CD14-positive monocyte (primary cell): Measurements from ENCODE around the gene ERCC3. TPM values are rescaled to one million over a fixed set of nuclear protein-coding genes. Genes with fewer than 3 reads are reported as not detected.

Source experiments
- DNase-seq, 3 donors: peaks; one replicate each; pipeline ENCODE4 v3.0.0-alpha.2; 2011 to 2022
- H2AFZ ChIP-seq: 2 replicates; pipeline ENCODE4 v1.6.0; 2012; ENCODE audit warnings: mild to moderate bottlenecking, low read depth, low read length, inconsistent platforms; ENCODE audit not compliant: insufficient read depth, poor library complexity, severe bottlenecking
- H3K27ac ChIP-seq, 2 donors: 1 replicate in 1 of 2; 2 replicates in 1 of 2; pipeline ENCODE4 v1.5.1; 2012 to 2013; ENCODE audit warnings: low read length in 2 of 2, control low read depth in 1 of 2, inconsistent platforms in 1 of 2, low read depth in 1 of 2, mild to moderate bottlenecking in 1 of 2
- H3K27me3 ChIP-seq, 2 donors: one replicate each; pipeline versions ENCODE4 v1.6.0 to v1.6.1; 2011 to 2013; ENCODE audit warnings: low read length in 2 of 2; ENCODE audit not compliant: control insufficient read depth in 2 of 2, insufficient read depth in 2 of 2
- H3K36me3 ChIP-seq, 2 donors: replicated peaks in 1 of 2; 1 replicate in 1 of 2; 2 replicates in 1 of 2; pipeline versions ENCODE4 v1.5.1 to v1.6.1; 2012 to 2013; ENCODE audit warnings: low read length in 2 of 2, control low read depth in 1 of 2, inconsistent platforms in 1 of 2, mild to moderate bottlenecking in 1 of 2; ENCODE audit not compliant: insufficient read depth in 2 of 2, control insufficient read depth in 1 of 2
- H3K4me1 ChIP-seq, 2 donors: 1 replicate in 1 of 2; 2 replicates in 1 of 2; pipeline versions ENCODE4 v1.5.1 to v1.6.1; 2012 to 2013; ENCODE audit warnings: low read length in 2 of 2, control low read depth in 1 of 2, inconsistent platforms in 1 of 2, mild to moderate bottlenecking in 1 of 2, moderate library complexity in 1 of 2; ENCODE audit not compliant: insufficient read depth in 2 of 2, control insufficient read depth in 1 of 2
- H3K4me2 ChIP-seq: replicated peaks from 2 replicates; pipeline ENCODE3; 2012; ENCODE audit warnings: low read length, moderate library complexity, mild to moderate bottlenecking; ENCODE audit not compliant: poor library complexity, severe bottlenecking; ENCODE audit errors: extremely low read depth
- H3K4me3 ChIP-seq, 3 experiments: fragments of 200-600 bp in 1 of 3; sonication (generic) in 1 of 3; replicated peaks in 1 of 3; 1 replicate in 2 of 3; 2 replicates in 1 of 3; pipeline ENCODE4 v1.5.1; 2011 to 2013; ENCODE audit warnings: low read length in 3 of 3, mild to moderate bottlenecking in 3 of 3, control low read depth in 2 of 3, low read depth in 2 of 3, inconsistent platforms in 1 of 3, moderate library complexity in 1 of 3
- H3K79me2 ChIP-seq: 2 replicates; pipeline ENCODE4 v1.6.0; 2012; ENCODE audit warnings: mild to moderate bottlenecking, control low read depth, inconsistent platforms, low read length, moderate library complexity; ENCODE audit not compliant: insufficient read depth
- H3K9ac ChIP-seq: 2 replicates; pipeline ENCODE4 v1.6.0; 2017; ENCODE audit warnings: low read length, mild to moderate bottlenecking; ENCODE audit not compliant: insufficient read depth, poor library complexity, severe bottlenecking
- H3K9me3 ChIP-seq, 2 donors: replicated peaks in 1 of 2; 1 replicate in 1 of 2; 2 replicates in 1 of 2; pipeline versions ENCODE4 v1.5.1 to v1.6.1; 2012 to 2013; ENCODE audit warnings: low read length in 2 of 2, control low read depth in 1 of 2; ENCODE audit not compliant: control insufficient read depth in 1 of 2, insufficient read depth in 1 of 2
- H4K20me1 ChIP-seq: 2 replicates; pipeline ENCODE4 v1.6.0; 2012; ENCODE audit warnings: mild to moderate bottlenecking, low read length, control low read depth, moderate library complexity; ENCODE audit not compliant: insufficient read depth
- H3K27ac Mint-ChIP-seq, 7 donors: one replicate each; pipeline ENCODE4 v1.8.0; 2020; ENCODE audit warnings: mild to moderate bottlenecking in 7 of 7, mixed read lengths in 7 of 7, moderate library complexity in 6 of 7, inconsistent platforms in 2 of 7
- H3K27me3 Mint-ChIP-seq, 3 donors: one replicate each; pipeline ENCODE4 v1.8.0; 2021 to 2022; ENCODE audit warnings: low read depth in 3 of 3, mild to moderate bottlenecking in 3 of 3, mixed read lengths in 3 of 3, moderate library complexity in 3 of 3, inconsistent platforms in 1 of 3
- H3K36me3 Mint-ChIP-seq, 2 donors: one replicate each; pipeline ENCODE4 v1.8.0; 2020; ENCODE audit warnings: mixed read lengths in 2 of 2, inconsistent platforms in 1 of 2, mild to moderate bottlenecking in 1 of 2
- H3K4me1 Mint-ChIP-seq: one replicate; pipeline ENCODE4 v1.8.0; 2020; ENCODE audit warnings: mild to moderate bottlenecking, mixed read lengths
- H3K4me3 Mint-ChIP-seq, 2 donors: one replicate each; pipeline ENCODE4 v1.8.0; 2020; ENCODE audit warnings: mild to moderate bottlenecking in 2 of 2, mixed read lengths in 2 of 2, moderate library complexity in 1 of 2
- H3K9me3 Mint-ChIP-seq, 7 donors: one replicate each; pipeline ENCODE4 v1.8.0; 2020 to 2022; ENCODE audit warnings: mixed read lengths in 7 of 7, mild to moderate bottlenecking in 6 of 7, moderate library complexity in 6 of 7, inconsistent platforms in 2 of 7
- WGBS: methylation state at CpG from one replicate; pipeline ENCODE4 v1.1.5; 2013; ENCODE audit warnings: missing lambda C conversion rate; ENCODE audit not compliant: insufficient coverage; 5-methylcytosine and 5-hydroxymethylcytosine counted together
- intact Hi-C, 2 donors: fragments of 100-400 bp; cut with micrococcal nuclease; formaldehyde crosslinking; loops; one replicate each; pipeline versions ENCODE4 v1.15.0 to v1.15.1; 2023
- polyA plus RNA-seq, 3 donors: library from polyadenylated mRNA; depleted of rRNA in 1 of 3; unstranded in 2 of 3; stranded (reverse) in 1 of 3; fragments of 300-500 nt in 2 of 3; fragments of >200 nt in 1 of 3; fragmentation: Illumina TruSeq in 2 of 3; gene quantifications; 1 replicate in 2 of 3; 2 replicates in 1 of 3; pipeline ENCODE4 v1.2.3, GENCODE V29; 2012 to 2021
- TF ChIP-seq, protein P1 (sequence below): fragments of 200-600 bp; IDR thresholded peaks from one replicate; pipeline ENCODE4 v1.8.0; 2022; ENCODE audit warnings: antibody characterized with exemption, mild to moderate bottlenecking

ERCC3 gene
- polyA plus RNA-seq, 3 donors = 13.2 to 49.7 (median 16.9) TPM

DNA sequence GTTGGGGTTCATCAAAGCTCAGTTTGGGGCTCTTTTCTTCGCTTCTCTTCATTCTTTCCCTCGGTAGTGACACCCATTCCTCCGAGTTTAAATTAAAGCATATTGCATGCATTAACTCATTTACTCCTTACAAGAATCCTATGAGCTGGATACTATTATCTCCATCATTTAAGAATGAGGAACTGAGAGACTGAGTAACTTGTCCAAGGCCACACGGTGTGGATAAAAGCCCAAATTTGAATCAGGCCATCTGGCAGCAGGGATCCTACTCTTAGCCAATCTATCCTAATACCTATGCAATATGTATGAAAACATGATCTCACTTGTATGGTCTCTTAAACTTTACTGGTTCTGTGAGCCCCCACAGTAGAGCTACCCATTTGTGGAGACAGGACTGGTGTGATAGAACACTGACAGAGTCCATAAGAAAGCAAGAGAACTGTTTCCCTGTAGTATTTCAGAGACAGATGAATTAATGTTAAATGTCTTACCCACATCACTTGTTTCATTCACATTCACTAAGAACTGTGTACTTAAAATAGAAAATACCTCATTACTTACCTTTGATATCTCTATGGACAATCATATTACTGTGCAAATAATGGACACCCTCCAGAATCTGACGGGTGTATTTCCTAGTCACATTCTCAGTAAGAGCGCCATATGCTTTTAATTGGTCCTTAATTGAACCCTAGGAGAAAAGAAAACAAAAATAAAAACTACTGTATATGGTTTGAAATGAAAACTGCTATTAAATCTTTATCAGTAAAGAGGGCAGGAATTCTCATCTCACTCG lies 20.4 kb upstream of the ERCC3 start:
- Histone ChIP-seq H3K27me3 (no peaks in the 10 kb centered on the region), H3K36me3 (peaks cover 95 to 98% of the 10 kb centered on the region in 2 donors), H3K4me3 (no peak overlapping the region), H3K79me2 (peaks cover 6% of the 10 kb centered on the region), H3K9ac (no peak overlapping the region), H3K27ac (peak overlapping the region in 1 of 2 donors; percentile 65), H3K4me2 (no peak overlapping the region), H2AFZ (no peak overlapping the region), H4K20me1 (peaks cover 50% of the 10 kb centered on the region), H3K9me3 (no peaks in the 10 kb centered on the region), H3K4me1 (peaks cover 13 to 14% of the 10 kb centered on the region in 2 donors)
- DNase-seq = peak in 2 of 3 donors; percentile 21 to 28
- TF ChIP-seq, protein P1, sequence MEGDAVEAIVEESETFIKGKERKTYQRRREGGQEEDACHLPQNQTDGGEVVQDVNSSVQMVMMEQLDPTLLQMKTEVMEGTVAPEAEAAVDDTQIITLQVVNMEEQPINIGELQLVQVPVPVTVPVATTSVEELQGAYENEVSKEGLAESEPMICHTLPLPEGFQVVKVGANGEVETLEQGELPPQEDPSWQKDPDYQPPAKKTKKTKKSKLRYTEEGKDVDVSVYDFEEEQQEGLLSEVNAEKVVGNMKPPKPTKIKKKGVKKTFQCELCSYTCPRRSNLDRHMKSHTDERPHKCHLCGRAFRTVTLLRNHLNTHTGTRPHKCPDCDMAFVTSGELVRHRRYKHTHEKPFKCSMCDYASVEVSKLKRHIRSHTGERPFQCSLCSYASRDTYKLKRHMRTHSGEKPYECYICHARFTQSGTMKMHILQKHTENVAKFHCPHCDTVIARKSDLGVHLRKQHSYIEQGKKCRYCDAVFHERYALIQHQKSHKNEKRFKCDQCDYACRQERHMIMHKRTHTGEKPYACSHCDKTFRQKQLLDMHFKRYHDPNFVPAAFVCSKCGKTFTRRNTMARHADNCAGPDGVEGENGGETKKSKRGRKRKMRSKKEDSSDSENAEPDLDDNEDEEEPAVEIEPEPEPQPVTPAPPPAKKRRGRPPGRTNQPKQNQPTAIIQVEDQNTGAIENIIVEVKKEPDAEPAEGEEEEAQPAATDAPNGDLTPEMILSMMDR = no peak
- Mint-ChIP-seq H3K36me3 (peaks cover 81 to 93% of the 10 kb centered on the region in 2 donors), H3K27ac (peak overlapping the region in 6 of 7 donors; percentile 10 to 73 (median 58)), H3K4me1 (peaks cover 15% of the 10 kb centered on the region), H3K4me3 (no peak overlapping the region), H3K27me3 (peaks cover 0 to 2% (median 0%) of the 10 kb centered on the region in 3 donors), H3K9me3 (no peaks in the 10 kb centered on the region)
- intact Hi-C loops = no loop called here
- WGBS = 95% methylated on average over 3 of the region's 7 CpGs

- Histone ChIP-seq H3K9ac (no peak overlapping the region), H3K27ac (peak overlapping the region; percentile 10 to 65), H3K4me3 (no peak overlapping the region), H3K27me3 (no peaks in the 10 kb centered on the region), H3K9me3 (no peaks in the 10 kb centered on the region), H2AFZ (no peak overlapping the region), H3K36me3 (peaks cover 92 to 98% of the 10 kb centered on the region in 2 donors), H3K79me2 (peaks cover 6% of the 10 kb centered on the region), H4K20me1 (peaks cover 43% of the 10 kb centered on the region), H3K4me1 (peaks cover 13 to 14% of the 10 kb centered on the region in 2 donors), H3K4me2 (no peak overlapping the region)
- no CpG with 5 or more reads among the region's 3 CpGs for whole genome bisulfite sequencing
- no peaks in the 10 kb centered on the region for H3K9me3 Mint-ChIP-seq
- H3K4me1 Mint-ChIP-seq = peaks cover 15% of the 10 kb centered on the region
- H3K36me3 Mint-ChIP-seq = peaks cover 78 to 92% of the 10 kb centered on the region in 2 donors
- peaks cover 0 to 2% (median 0%) of the 10 kb centered on the region in 3 donors for H3K27me3 Mint-ChIP-seq
- DNase-seq = peak; percentile 75 to 89 (median 79)
- intact Hi-C loops = no loop called here
- peak overlapping the region; percentile 33 to 89 (median 73) for H3K27ac Mint-ChIP-seq
- no peak overlapping the region for H3K4me3 Mint-ChIP-seq
- TF ChIP-seq, protein P1 = no peak
Observed at GRCh38 chr2:127313406-127313805, 19.5 kb upstream of the ERCC3 start.
